ENCODE measurements around the gene CDC42BPA. TPM values are rescaled to one million over a fixed set of nuclear protein-coding genes. Genes with fewer than 3 reads are reported as not detected.
"Not testable (repeated sequence)": the region's sequence is repeated elsewhere in the genome, so short reads cannot be mapped to it uniquely, and the experiment has no call there.

The CDC42BPA gene
- total RNA-seq, 1 experiment from 2014 or later = 48.6 TPM

DNA sequence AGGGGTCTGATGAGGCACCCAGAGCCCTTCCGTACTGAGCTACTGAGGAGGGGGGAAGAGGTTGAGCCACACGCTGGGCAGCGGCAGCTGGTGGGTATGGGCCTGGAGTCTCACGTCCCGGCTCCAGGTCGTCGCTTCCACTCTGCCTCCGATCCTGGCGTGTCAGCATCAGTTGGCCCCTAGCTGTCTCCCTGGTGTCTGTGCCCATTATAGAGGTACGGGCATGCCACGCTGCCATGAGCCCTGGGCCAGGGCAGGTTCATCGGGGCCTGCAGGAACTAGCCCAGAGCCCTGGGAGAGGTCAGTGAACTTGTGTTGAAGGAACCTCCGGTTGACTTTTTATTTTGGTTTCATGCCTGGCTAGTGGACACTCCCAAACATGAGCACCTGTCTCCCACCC, 360.0 kb downstream of the CDC42BPA start:
- Mint-ChIP-seq H3K4me3 (ENCODE audit: low read depth, unreplicated experiment) (no peak overlapping the region), H3K27ac (ENCODE audit: unreplicated experiment) (no peak overlapping the region), H3K4me1 (ENCODE audit: low read depth, unreplicated experiment) (no peaks in the 10 kb centered on the region), H3K9me3 (ENCODE audit: low read depth, unreplicated experiment) (peaks cover 8% of the 10 kb centered on the region), H3K27me3 (ENCODE audit: unreplicated experiment) (no peaks in the 10 kb centered on the region), H3K36me3 (ENCODE audit: insufficient read depth, unreplicated experiment) (no peaks in the 10 kb centered on the region)
- intact Hi-C loops (cut with micrococcal nuclease; ENCODE audit: unreplicated experiment) = no loop called here
- CTCF ChIA-PET = no interaction called here
- TF ChIP-seq, protein P1, sequence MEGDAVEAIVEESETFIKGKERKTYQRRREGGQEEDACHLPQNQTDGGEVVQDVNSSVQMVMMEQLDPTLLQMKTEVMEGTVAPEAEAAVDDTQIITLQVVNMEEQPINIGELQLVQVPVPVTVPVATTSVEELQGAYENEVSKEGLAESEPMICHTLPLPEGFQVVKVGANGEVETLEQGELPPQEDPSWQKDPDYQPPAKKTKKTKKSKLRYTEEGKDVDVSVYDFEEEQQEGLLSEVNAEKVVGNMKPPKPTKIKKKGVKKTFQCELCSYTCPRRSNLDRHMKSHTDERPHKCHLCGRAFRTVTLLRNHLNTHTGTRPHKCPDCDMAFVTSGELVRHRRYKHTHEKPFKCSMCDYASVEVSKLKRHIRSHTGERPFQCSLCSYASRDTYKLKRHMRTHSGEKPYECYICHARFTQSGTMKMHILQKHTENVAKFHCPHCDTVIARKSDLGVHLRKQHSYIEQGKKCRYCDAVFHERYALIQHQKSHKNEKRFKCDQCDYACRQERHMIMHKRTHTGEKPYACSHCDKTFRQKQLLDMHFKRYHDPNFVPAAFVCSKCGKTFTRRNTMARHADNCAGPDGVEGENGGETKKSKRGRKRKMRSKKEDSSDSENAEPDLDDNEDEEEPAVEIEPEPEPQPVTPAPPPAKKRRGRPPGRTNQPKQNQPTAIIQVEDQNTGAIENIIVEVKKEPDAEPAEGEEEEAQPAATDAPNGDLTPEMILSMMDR (IDR thresholded peaks at IDR 0.05; ENCODE audit: unreplicated experiment) = no peak
- no peak for DNase-seq
- BruUV-seq (replicated peaks) = no TSS peak

DNA sequence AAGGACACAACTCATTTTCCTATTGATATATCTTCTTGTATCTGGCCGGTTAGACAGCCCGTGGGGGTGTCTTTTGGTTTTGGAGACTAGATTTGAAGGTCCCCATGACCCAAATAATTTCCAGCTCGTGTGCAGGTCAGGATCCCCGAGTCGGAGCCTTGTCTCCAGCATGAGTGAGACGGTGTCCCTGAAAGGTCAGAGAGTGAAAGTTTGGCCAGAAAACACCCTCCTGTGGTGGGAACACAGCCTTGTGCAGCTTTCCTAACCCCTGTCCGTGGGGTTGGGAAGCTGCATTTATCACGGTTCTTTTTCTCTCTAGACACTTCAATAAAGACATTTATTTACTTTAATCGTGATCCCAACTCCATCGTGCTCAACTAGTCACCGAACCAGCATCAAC, 360.6 kb downstream of the CDC42BPA start:
- H3K36me3 Mint-ChIP-seq (ENCODE audit: insufficient read depth, unreplicated experiment) = no peaks in the 10 kb centered on the region
- no peak for DNase-seq
- H3K4me1 Mint-ChIP-seq (ENCODE audit: low read depth, unreplicated experiment) = no peaks in the 10 kb centered on the region
- no peaks in the 10 kb centered on the region for H3K27me3 Mint-ChIP-seq (ENCODE audit: unreplicated experiment)
- CTCF ChIA-PET = interaction anchor here (0.6 kb wide), 1 partner anchor 46 kb away, joined by 4 read pairs; no protein-coding TSS in a partner anchor
- intact Hi-C loops (cut with micrococcal nuclease; ENCODE audit: unreplicated experiment) = no loop called here
- no TSS peak for BruUV-seq (replicated peaks)
- H3K27ac Mint-ChIP-seq (ENCODE audit: unreplicated experiment) = no peak overlapping the region
- no peak overlapping the region for H3K4me3 Mint-ChIP-seq (ENCODE audit: low read depth, unreplicated experiment)
- TF ChIP-seq, protein P1 (IDR thresholded peaks at IDR 0.05; ENCODE audit: unreplicated experiment) = no peak
- H3K9me3 Mint-ChIP-seq (ENCODE audit: low read depth, unreplicated experiment) = peaks cover 8% of the 10 kb centered on the region

DNA sequence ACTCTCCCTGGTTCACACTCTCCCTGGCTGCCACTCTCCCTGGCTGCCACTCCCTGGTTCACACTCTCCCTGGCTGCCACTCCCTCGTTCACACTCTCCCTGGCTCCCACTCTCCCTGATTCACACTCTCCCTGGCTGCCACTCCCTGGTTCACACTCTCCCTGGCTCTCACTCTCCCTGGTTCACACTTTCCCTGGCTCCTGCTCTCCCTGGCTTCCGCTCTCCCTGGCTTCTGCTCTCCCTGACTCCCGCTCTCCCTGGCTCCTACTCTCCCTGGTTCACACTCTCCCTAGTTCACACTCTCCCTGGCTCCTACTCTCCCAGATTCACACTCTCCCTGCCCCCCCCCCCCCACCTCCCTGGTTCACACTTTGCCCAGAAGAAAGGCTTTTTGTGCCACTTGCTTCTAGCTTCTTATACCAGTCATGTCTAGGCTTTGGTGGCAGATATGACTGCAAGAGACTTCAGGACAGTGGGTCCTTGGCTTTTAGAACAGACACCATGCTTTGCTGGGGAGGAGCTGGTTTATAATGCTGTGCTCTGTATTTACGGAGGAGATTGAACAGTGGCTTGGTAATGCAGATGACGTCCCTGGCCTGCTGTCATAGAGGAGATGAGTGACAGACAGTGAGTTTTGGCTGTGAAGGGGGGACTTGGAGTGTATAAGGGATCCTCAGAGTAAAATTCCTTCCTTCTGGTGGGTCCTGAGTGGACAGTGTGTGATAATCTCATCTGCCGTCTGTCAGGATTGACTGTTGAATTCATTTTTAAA, 361.2 kb downstream of the CDC42BPA start:
- H3K4me3 Mint-ChIP-seq (ENCODE audit: low read depth, unreplicated experiment) = peak overlapping the region; percentile 10
- CTCF ChIA-PET = interaction anchor here (0.6 kb wide), 1 partner anchor 45 kb away, joined by 4 read pairs; no protein-coding TSS in a partner anchor
- DNase-seq = no peak
- peaks cover 8% of the 10 kb centered on the region for H3K9me3 Mint-ChIP-seq (ENCODE audit: low read depth, unreplicated experiment)
- TF ChIP-seq, protein P1 (IDR thresholded peaks at IDR 0.05; ENCODE audit: unreplicated experiment) = no peak
- H3K27me3 Mint-ChIP-seq (ENCODE audit: unreplicated experiment) = no peaks in the 10 kb centered on the region
- BruUV-seq (replicated peaks) = no TSS peak
- H3K27ac Mint-ChIP-seq (ENCODE audit: unreplicated experiment) = no peak overlapping the region
- intact Hi-C loops (cut with micrococcal nuclease; ENCODE audit: unreplicated experiment) = no loop called here
- no peaks in the 10 kb centered on the region for H3K4me1 Mint-ChIP-seq (ENCODE audit: low read depth, unreplicated experiment)
- no peaks in the 10 kb centered on the region for H3K36me3 Mint-ChIP-seq (ENCODE audit: insufficient read depth, unreplicated experiment)

DNA sequence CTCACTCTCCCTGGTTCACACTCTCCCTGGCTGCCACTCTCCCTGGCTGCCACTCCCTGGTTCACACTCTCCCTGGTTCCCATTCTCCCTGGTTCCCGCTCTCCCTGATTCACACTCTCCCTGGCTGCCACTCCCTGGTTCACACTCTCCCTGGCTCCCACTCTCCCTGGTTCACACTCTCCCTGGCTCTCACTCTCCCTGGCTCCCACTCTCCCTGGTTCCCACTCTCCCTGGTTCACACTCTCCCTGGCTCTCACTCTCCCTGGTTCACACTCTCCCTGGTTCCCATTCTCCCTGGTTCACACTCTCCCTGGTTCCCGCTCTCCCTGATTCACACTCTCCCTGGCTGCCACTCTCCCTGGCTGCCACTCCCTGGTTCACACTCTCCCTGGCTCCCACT, 362.4 kb downstream of the CDC42BPA start:
- CTCF ChIA-PET; H3K27ac Mint-ChIP-seq (ENCODE audit: unreplicated experiment); BruUV-seq (replicated peaks); H3K9me3 Mint-ChIP-seq (ENCODE audit: low read depth, unreplicated experiment); H3K4me3 Mint-ChIP-seq (ENCODE audit: low read depth, unreplicated experiment); DNase-seq; H3K4me1 Mint-ChIP-seq (ENCODE audit: low read depth, unreplicated experiment); H3K36me3 Mint-ChIP-seq (ENCODE audit: insufficient read depth, unreplicated experiment); H3K27me3 Mint-ChIP-seq (ENCODE audit: unreplicated experiment); intact Hi-C loops (cut with micrococcal nuclease; ENCODE audit: unreplicated experiment): not testable (repeated sequence)

DNA sequence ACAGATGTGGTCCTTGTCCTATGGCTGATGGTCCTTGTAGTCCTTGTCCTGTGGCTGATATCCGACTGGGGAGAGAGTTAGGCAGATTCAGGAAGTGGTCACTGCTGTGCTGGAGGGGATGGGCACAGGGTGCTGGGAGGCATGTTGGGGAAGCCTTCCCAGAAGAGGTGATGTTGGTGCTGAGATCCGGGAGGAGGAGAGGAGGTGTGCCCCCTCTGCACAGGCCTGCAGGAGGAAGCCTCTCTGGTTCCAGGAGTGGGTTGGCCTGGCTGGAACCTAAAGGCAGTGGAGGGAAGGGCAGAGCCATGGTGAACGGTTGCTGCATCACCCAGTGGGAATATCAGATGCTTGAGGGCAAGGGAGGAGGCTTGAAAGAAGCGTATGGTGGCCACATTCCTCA, 363.5 kb downstream of the CDC42BPA start:
- Mint-ChIP-seq H3K4me1 (ENCODE audit: low read depth, unreplicated experiment) (no peaks in the 10 kb centered on the region), H3K4me3 (ENCODE audit: low read depth, unreplicated experiment) (no peak overlapping the region), H3K27me3 (ENCODE audit: unreplicated experiment) (no peaks in the 10 kb centered on the region), H3K36me3 (ENCODE audit: insufficient read depth, unreplicated experiment) (no peaks in the 10 kb centered on the region), H3K27ac (ENCODE audit: unreplicated experiment) (no peak overlapping the region), H3K9me3 (ENCODE audit: low read depth, unreplicated experiment) (peaks cover 8% of the 10 kb centered on the region)
- no TSS peak for BruUV-seq (replicated peaks)
- DNase-seq = no peak
- CTCF ChIA-PET = no interaction called here
- intact Hi-C loops (cut with micrococcal nuclease; ENCODE audit: unreplicated experiment) = no loop called here
- TF ChIP-seq, protein P1 (IDR thresholded peaks at IDR 0.05; ENCODE audit: unreplicated experiment) = no peak

Data from Calu3 (cell line).